K562 (cell line): ENCODE measurements around the gene RNF144A. TPM values are rescaled to one million over a fixed set of nuclear protein-coding genes. Genes with fewer than 3 reads are reported as not detected.

Source experiments
- FOSL1 ChIP-seq: fragments of 200-800 bp; sonication (Bioruptor generic); conservative IDR thresholded peaks from 2 replicates; pipeline ENCODE4 v1.6.1; 2016; ENCODE audit warnings: missing genetic modification characterization, missing compliant biosample characterization
- NFATC3 ChIP-seq: fragments of 450-650 bp; IDR thresholded peaks from 2 replicates; pipeline ENCODE4 v1.6.1; 2017; ENCODE audit warnings: mild to moderate bottlenecking
- RAD21 ChIP-seq, 2 experiments: fragments of 250-450 bp in 1 of 2; fragments of 450-650 bp in 1 of 2; sonication (Bioruptor Pico) in 1 of 2; formaldehyde crosslinking in 1 of 2; IDR thresholded peaks in 1 of 2; conservative IDR thresholded peaks in 1 of 2; 2 replicates each; pipeline versions ENCODE4 v1.4.0 to v1.8.0; 2020 to 2022; ENCODE audit warnings: mild to moderate bottlenecking in 2 of 2, moderate library complexity in 1 of 2
- ZFP1 ChIP-seq: fragments of 450-650 bp; formaldehyde crosslinking; IDR thresholded peaks from 2 replicates; pipeline ENCODE4 v1.4.0; 2020; ENCODE audit warnings: mild to moderate bottlenecking, mixed read lengths
- ZNF217 ChIP-seq: sonication (generic); formaldehyde crosslinking; IDR thresholded peaks from 2 replicates; pipeline ENCODE4 v1.8.0; 2022; ENCODE audit warnings: mild to moderate bottlenecking, missing genetic modification reagents
- polyA plus RNA-seq, 8 experiments: library from polyadenylated mRNA; depleted of rRNA in 4 of 8; stranded (reverse) in 5 of 8; unstranded in 3 of 8; fragments of >200 nt; fragmentation: Nextera tagmentation in 2 of 8; fragmentation: Illumina TruSeq in 1 of 8; extraction: Ambion mirVana in 2 of 8; extraction: Trizol in 1 of 8; gene quantifications; 2 replicates each; pipeline versions ENCODE4 v1.2.1 to v1.2.3, GENCODE V29; 2011 to 2014; ENCODE audit warnings: inconsistent platforms in 1 of 8, missing spikeins in 1 of 8
- total RNA-seq, 7 experiments: library from RNA; depleted of rRNA in 6 of 7; stranded (reverse); fragments of >200 nt in 6 of 7; fragmentation: Illumina TruSeq in 2 of 7; extraction: Trizol in 2 of 7; gene quantifications; 2 replicates each; pipeline versions ENCODE4 v1.2.1 to v1.2.3, GENCODE V29; 2011 to 2021; ENCODE audit warnings: low replicate concordance in 1 of 7
- TF ChIP-seq, protein P1 (sequence below): fragments of 450-650 bp; IDR thresholded peaks from 2 replicates; pipeline ENCODE4 v1.6.1; 2016; ENCODE audit warnings: antibody characterized with exemption
- TF ChIP-seq, protein P2 (sequence below), 2 experiments: fragments of 450-650 bp; formaldehyde crosslinking in 1 of 2; IDR thresholded peaks; 2 replicates each; pipeline versions ENCODE4 v1.4.0 to v1.6.1; 2014 to 2020; ENCODE audit warnings: mild to moderate bottlenecking in 2 of 2, borderline replicate concordance in 1 of 2, low read depth in 1 of 2
- TF ChIP-seq, protein P3 (sequence below), 3 experiments: IDR thresholded peaks in 2 of 3; conservative IDR thresholded peaks in 1 of 3; 2 replicates each; pipeline ENCODE4 v1.5.1; 2011 to 2012; ENCODE audit warnings: low read length in 3 of 3, mild to moderate bottlenecking in 3 of 3, control low read depth in 2 of 3, improper control_type of control experiment in 1 of 3, inconsistent platforms in 1 of 3, low read depth in 1 of 3, mixed read lengths in 1 of 3, moderate library complexity in 1 of 3; ENCODE audit not compliant: insufficient read depth in 2 of 3

Gene RNF144A
- total and polyA plus RNA-seq, 9 of the 15 experiments (the other 6 are each of a cell fraction or from before 2014, with no cell fraction given): 0.96 to 11.3 (median 6.2) TPM

DNA sequence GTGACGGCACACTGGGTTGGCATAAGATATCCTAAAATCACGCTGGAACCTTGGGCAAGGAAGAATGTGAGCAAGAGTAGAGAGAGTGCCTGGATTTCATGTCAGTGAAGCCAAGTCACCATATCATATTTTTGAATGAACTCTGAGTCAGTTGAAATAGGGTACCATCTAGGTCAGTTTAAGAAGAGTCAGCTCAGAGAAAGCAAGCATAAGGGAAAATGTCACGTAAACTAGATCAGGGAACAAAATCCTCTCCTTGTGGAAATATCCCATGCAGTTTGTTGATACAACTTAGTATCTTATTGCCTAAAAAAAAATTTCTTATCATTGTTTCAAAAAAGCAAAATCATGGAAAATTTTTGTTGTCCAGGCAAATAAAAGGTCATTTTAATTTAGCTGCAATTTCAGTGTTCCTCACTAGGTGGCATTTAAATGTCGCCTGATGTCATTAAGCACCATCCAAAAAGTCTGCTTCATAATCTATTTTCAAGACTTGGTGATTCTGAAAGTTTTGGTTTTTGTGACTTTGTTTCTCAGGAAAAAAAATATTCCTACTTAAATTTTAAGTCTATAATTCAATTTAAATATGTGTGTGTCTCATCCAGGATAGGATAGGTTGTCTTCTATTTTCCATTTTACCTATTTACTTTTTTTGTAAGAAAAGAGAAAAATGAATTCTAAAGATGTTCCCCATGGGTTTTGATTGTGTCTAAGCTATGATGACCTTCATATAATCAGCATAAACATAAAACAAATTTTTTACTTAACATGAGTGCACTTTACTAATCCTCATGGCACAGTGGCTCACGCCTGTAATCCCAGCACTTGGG, 20.1 kb upstream of the RNF144A start (continued):
- TF ChIP-seq, protein P1, sequence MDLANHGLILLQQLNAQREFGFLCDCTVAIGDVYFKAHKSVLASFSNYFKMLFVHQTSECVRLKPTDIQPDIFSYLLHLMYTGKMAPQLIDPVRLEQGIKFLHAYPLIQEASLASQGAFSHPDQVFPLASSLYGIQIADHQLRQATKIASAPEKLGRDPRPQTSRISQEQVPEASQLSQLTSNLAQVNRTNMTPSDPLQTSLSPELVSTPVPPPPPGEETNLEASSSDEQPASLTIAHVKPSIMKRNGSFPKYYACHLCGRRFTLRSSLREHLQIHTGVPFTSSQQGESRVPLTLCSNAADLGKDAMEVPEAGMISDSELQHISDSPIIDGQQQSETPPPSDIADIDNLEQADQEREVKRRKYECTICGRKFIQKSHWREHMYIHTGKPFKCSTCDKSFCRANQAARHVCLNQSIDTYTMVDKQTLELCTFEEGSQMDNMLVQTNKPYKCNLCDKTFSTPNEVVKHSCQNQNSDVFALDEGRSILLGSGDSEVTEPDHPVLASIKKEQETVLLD: no peak
- TF ChIP-seq, protein P2, sequence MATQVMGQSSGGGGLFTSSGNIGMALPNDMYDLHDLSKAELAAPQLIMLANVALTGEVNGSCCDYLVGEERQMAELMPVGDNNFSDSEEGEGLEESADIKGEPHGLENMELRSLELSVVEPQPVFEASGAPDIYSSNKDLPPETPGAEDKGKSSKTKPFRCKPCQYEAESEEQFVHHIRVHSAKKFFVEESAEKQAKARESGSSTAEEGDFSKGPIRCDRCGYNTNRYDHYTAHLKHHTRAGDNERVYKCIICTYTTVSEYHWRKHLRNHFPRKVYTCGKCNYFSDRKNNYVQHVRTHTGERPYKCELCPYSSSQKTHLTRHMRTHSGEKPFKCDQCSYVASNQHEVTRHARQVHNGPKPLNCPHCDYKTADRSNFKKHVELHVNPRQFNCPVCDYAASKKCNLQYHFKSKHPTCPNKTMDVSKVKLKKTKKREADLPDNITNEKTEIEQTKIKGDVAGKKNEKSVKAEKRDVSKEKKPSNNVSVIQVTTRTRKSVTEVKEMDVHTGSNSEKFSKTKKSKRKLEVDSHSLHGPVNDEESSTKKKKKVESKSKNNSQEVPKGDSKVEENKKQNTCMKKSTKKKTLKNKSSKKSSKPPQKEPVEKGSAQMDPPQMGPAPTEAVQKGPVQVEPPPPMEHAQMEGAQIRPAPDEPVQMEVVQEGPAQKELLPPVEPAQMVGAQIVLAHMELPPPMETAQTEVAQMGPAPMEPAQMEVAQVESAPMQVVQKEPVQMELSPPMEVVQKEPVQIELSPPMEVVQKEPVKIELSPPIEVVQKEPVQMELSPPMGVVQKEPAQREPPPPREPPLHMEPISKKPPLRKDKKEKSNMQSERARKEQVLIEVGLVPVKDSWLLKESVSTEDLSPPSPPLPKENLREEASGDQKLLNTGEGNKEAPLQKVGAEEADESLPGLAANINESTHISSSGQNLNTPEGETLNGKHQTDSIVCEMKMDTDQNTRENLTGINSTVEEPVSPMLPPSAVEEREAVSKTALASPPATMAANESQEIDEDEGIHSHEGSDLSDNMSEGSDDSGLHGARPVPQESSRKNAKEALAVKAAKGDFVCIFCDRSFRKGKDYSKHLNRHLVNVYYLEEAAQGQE (IDR thresholded peaks at IDR 0.05; ENCODE audit: borderline replicate concordance): peak; percentile 83
- TF ChIP-seq, protein P2 (CRISPR knock-in tag; IDR thresholded peaks at IDR 0.05; ENCODE audit: low read depth): no peak
- no peak for TF ChIP-seq ZFP1 (CRISPR knock-in tag)
- TF ChIP-seq ZNF217: no peak
- TF ChIP-seq, protein P3, sequence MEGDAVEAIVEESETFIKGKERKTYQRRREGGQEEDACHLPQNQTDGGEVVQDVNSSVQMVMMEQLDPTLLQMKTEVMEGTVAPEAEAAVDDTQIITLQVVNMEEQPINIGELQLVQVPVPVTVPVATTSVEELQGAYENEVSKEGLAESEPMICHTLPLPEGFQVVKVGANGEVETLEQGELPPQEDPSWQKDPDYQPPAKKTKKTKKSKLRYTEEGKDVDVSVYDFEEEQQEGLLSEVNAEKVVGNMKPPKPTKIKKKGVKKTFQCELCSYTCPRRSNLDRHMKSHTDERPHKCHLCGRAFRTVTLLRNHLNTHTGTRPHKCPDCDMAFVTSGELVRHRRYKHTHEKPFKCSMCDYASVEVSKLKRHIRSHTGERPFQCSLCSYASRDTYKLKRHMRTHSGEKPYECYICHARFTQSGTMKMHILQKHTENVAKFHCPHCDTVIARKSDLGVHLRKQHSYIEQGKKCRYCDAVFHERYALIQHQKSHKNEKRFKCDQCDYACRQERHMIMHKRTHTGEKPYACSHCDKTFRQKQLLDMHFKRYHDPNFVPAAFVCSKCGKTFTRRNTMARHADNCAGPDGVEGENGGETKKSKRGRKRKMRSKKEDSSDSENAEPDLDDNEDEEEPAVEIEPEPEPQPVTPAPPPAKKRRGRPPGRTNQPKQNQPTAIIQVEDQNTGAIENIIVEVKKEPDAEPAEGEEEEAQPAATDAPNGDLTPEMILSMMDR (IDR thresholded peaks at IDR 0.05 in 2 of 3, conservative IDR thresholded peaks at IDR 0.05 in 1 of 3; ENCODE audit: insufficient read depth in 2 of 3, low read depth in 1 of 3, low read length in 3 of 3): peak; percentile 48 to 87 (median 64); a peak in 5 of 6 replicates
- TF ChIP-seq FOSL1 (tag): peak; percentile 55
- 0 out of 2 replicates have a peak, but pooled peaks have one; percentile 31 for TF ChIP-seq NFATC3
- TF ChIP-seq RAD21 (CRISPR knock-in tag; conservative IDR thresholded peaks at IDR 0.05 in 1 of 2, IDR thresholded peaks at IDR 0.05 in 1 of 2): peak; percentile 84 to 90
